Measurements from ENCODE around the gene JMJD1C.

Gene JMJD1C

DNA sequence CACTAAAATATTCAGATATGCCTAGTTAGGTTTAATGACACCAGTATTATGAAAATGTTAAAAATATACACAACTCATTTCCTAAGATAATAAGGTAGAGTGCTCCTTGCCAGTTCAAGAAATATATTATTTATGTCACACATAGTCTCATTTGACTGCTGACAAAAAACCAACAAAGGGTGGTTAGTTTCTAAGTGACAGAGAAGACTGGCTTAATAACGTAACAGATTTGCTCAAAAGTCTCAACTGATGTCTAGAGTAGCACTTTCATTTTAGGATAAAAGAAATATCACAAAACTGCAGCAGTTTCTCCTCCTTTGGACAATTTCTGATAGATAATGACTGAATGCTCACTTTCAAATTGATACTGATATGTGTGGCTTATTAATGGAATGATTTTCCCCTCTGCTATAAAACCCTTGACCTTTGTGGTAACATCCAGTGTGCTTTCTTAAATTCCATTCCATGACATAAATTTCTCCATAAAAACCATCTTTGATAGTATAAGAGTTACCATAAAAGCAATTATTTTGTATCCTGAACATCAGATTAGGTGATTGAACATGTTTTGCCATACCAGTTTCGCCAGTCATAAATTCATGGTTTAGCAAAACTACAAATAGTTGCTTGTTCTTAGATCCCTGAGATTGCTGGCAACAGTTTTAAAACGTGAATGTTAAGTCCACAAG is 238.4 kb downstream of the JMJD1C start:
- DNase-seq (ENCODE audit: low read depth), result no peak

DNA sequence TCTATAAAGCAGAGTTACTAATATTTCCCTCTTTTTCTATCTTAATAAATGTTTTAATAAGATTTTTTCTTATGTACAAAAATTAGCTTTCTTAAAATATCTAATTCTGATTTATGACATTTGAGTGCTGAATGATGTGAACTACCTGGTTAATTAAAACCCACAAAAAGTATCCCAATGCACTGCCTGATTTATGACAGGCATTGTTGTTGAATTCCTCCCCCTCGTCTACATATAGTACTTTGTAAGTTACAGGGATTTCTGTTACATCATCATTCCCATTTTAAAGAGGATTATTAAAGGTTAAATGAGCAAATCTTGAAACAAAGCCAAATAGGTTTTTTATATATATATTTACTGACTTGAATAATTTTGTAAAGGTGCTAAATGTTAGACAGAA is 241.5 kb downstream of the JMJD1C start:
- DNase-seq (ENCODE audit: low read depth), result no peak

DNA sequence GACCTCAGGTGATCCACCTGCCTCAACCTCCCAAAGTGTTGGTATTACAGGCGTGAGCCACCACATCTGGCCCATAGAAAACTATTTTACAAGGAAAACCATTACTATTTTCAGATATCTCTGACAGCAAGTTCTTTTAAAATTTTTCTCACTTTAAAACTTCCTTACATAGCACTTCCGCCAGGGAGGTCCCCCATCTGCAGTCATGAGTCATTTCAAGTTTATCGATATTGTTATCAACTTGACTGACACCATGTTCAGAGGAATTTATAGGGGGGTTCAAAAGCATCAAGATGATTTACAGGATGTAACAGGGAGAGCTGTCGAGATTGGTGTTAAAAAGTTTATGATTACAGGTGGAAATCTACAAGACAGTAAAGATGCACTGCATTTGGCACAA is 243.8 kb downstream of the JMJD1C start:
- DNase-seq (ENCODE audit: low read depth), result no peak

DNA sequence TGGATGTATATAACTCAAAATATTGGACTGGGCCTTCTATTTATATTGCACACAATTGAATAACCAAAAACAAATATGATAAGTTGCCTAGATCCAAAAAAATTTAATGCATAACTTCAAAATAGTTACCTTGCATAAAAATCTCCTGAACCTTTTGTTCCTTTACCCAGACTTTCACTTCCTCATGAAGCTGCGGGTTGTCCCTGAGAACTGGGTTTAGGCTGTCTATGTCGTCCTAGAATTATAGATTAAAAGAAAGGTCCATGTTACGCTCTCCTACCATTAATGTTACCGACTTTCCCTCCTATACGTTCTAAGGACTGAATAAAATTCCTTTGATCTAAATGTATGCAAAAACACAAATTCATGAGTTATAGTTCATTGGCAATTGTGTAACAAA is 246.0 kb downstream of the JMJD1C start:
- no peak for DNase-seq (ENCODE audit: low read depth)

DNA sequence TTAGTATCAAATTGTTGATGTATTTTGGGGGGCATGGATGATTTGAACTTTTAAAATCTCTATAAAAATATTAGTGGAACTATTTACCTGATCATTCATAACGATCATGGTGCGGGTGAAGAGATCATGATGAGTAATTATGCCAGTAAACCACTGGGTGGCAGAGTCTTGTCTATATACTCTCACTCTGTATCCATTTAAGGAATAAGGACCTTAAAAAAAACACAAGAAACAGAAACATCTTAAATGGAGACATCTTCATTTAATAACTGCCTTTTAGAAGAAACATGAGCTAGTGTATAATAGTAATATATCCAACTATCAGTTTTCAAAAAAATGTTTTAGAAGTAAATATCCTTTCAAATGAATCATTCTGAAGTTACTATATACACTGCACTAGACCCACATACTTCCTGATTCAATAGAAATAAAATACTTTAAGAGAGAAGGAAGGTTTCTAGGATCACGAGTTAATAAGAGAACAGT is 248.6 kb downstream of the JMJD1C start:
- DNase-seq (ENCODE audit: low read depth), result peak; percentile 55

DNA sequence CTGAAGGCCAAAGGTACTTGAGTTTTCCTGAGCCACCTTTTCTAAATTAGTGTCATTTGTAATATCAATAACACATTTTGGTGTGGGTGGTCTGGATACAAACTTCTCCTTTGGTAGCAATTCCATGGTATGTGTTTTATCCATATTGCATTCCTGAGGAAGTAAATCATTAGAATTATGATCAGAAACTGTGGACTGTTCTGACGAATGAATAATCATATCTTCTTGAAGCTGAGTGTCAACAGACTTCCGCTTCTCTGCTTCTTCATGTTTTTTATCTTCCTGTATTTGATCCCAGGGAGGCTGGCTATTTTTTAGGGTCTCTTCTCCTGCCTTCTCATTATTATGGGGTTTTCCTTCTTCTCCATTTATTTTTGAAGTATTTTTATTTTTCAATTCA is 251.2 kb downstream of the JMJD1C start:
- no peak for DNase-seq (ENCODE audit: low read depth)

DNA sequence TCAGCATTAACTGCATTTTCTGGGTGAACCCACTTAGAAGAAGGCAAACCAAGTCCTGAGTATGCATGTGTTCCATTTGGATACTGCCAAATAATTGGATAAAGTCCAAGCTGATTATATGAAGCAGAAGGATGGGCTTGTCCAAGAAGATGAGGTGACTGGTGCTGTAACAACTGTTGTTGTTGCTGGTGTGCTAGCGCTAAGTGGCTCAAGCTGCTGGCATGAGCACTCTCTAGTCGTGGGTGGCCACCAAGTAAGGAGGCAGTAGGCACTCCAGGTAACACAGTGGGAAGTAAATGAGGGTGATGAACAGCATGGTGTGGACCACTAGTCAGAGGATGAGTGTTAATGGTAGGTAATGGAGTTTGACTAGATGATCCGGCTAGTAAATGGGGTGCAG is 252.3 kb downstream of the JMJD1C start:
- no peak for DNase-seq (ENCODE audit: low read depth)

DNA sequence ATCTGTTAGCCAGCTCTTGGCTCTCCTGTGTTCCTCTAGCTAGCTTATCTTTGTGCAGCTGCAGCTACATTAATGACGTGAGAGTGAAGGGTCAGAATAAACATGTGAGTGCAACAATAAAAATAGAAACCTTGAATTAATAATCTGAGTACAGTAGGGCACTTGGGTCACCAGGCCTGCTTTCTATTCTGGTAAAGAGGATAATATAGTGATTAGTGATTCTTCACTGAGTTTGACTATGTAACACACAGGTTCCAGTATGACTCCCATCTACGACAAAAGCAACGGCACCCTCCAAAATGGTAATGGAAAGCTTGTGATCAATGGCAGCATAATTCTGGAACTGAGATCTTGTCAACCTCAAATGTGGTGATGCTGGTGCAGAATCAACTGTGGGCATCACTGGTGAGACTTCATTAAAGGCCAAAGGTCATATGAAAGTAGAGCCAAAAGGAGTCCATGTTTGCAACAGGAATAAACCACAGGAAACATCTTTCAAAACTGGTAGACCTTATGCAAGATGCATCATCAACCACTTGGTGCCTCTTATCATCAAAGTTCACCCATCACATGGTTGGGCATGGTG is 255.1 kb downstream of the JMJD1C start:
- no peak for DNase-seq (ENCODE audit: low read depth)

DNA sequence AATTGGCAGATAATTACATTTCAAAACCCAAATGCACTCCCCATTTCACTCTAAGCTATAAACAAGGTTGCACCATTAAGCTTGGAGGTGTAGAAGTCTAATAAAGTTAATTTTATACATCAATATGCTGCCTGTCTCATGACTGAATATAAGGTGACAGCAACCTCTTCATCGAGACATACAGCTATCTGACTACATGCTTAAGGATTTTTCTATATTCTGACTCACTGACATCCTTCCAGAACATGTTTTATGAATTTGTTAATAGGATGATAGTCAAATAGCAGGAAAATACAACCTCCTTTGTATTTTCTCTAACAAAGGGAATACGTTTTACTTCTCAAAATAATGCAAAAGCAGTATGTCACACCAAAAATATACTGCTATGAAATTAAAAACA is 256.1 kb downstream of the JMJD1C start:
- DNase-seq (ENCODE audit: low read depth), result no peak

DNA sequence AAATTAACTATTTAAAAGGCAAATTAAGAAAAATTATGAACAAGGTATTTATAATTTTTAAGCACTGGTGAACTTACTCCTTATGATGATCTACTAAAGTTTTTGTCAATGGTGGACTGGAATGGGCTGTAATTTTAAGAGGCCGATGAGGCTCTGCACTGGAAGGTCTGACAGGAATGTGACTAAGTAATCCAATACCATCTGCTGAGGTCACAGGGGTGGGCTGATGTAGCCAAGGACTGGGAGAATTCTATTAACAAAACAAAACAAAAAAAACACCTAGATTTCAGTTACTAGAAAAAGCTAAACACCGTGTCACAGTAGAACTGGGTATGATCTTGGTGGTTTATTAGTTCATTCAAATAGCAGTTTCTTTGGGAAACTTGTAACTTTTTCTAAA is 256.8 kb downstream of the JMJD1C start:
- DNase-seq (ENCODE audit: low read depth), result no peak

DNA sequence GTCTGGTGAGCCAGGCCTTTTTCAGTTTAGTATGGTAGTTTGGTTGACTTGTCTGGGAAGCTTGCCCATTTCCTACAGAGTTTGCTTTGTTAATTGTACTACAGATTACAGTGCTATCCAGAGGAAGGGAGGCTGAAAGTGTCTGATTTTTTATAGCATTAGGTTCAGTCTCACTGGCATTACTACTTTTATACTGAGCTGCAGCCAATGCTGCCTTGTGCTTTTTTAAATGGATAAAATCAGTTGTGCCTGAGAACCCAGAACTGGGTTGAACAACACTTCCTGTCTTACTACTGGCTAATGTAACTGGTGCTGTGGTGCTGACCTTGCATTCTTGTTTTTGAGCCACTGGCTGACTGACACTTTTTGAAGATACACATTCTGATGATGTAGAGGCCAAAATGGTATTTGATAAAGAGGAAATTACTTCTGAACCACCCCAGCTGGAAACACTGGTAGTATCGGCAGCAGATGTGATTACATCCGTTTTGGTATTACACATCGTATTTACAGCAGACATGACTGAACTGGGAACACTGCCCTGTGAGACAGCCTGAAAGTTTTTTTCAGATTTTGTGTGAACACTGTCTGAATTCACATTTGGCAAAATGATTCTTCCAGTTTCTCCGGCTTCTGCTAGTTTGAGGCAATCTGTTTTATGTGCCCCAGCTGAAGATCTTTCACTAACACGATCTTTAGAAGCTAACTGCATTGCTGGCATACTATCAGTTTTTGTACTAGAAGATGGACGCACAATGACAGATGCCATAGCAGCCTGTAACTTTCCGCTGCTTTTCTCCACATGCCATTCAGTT is 258.6 kb downstream of the JMJD1C start:
- DNase-seq (ENCODE audit: low read depth), result peak; percentile 65

DNA sequence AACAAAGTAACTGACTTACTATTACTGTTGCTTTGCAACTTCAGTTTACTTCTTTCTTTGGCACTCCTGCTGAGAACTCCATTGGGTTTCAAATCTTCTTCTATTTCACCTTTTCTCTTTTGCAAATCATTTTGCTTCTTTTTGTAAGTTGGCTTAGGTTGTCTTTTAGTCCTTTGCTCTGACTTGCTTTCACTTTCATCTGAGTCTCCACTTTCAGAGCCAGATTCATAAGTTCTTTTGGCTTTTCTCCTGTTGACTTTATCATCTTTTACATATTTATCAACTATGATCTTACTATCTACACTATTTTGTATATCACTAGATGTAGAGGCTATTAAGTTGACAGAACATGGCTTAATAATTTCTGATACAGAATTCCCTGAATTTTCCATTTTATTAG is 259.2 kb downstream of the JMJD1C start:
- DNase-seq (ENCODE audit: low read depth), result no peak

DNA sequence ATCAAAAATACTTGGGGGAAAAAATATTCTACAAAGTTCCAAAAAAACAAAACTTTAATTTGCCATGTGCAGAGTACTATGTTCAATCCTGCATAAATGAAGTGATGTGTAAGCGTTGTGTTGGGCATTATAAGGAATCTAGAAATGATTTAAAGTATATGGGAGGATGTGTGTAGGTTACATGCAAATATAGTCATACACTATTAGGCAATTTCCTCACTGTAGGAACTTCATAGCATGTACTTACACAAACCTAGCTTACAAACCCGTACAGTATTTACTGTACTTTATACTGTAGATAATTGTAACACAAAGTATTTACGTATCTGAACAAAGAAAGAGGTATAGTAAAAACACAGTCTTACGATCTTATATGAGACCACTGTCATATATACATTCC is 260.4 kb downstream of the JMJD1C start:
- DNase-seq (ENCODE audit: low read depth), result no peak

DNA sequence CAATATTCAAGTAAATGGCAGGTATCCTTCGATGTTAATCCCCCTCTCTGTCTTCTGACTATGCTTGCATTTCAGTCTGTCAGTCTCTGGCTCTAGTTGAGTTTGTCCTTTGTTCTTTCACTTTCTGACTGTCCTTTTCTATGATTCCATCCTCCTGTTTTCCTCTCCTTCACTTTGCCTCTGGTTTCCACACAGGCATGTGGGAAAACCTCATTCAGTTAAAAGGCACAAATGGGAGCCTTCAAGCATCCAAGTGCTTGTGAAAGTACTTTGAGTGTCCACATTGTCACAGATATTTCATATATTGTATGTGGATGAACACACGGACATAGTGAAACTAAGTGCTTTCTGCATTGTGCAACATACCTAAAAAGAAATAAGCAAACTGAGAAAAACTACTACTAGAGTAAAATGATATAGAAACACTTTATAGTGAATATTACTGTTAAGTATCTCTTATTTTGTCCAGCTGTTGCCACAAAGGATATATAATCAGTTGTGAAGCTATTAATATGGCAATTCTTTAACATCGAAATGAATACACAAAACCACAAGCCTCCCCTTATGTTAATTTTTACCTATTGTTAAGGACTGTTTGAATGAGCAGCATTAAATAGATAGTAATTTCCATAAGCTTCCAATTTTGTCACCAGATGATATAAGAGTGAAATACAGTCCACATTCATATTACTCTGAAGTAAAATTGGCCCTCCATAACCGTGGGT is 260.9 kb downstream of the JMJD1C start:
- no peak for DNase-seq (ENCODE audit: low read depth)

DNA sequence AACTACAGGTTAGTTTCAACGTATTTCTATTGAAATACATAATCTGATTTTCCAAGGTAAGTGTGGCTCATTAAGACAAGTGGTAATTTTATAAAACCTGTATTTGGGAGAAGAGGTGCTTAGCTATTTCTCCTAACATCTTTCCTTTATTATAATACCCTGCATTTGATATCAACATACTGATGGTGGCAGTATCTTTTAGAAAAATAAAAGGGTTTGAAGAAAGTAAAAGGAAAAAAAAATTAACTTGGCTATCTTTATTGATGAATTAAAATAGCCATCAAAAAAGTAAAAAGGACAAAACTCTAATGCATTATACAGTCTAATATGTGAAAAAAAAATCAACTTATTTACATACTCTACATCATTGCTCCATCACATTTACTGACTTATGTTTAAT is 264.7 kb downstream of the JMJD1C start:
- DNase-seq (ENCODE audit: low read depth), result no peak

DNA sequence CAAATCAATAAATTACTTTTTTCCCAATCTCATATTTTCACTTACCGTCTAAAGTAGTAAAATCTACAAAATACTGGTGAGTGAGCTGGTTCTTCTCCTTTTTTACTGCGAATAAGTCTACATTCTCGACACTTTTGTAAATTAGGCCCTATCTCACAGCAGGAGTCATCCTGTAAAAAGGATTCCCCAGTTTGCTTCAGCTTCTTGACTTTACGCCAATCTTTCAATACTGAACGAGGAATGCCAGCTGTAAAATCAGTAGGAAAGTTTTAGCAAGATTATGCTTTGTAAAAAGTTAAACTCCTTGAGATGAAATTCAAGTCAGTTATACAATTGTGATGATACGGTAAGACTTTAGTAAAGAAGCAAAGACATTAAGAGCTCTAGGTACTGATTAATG is 265.3 kb downstream of the JMJD1C start:
- DNase-seq (ENCODE audit: low read depth), result no peak

DNA sequence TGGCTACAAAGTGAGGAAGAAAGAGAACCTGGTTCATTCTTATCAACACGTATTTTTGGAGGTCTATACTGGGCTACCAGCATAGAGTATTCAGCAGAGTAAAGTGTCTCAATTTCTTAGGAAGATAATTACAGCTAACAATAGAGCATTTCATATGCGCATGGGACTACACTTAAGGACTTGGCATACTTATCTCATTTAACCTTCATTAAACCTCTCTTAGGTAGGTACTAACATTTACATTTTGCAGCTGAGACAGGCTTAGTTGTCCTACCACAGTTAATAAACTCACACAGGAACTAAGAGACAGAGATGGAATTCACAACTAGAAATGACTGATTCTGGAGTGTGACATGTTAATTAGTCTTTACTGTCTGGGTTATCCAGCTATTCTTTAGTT is 266.1 kb downstream of the JMJD1C start:
- no peak for DNase-seq (ENCODE audit: low read depth)

DNA sequence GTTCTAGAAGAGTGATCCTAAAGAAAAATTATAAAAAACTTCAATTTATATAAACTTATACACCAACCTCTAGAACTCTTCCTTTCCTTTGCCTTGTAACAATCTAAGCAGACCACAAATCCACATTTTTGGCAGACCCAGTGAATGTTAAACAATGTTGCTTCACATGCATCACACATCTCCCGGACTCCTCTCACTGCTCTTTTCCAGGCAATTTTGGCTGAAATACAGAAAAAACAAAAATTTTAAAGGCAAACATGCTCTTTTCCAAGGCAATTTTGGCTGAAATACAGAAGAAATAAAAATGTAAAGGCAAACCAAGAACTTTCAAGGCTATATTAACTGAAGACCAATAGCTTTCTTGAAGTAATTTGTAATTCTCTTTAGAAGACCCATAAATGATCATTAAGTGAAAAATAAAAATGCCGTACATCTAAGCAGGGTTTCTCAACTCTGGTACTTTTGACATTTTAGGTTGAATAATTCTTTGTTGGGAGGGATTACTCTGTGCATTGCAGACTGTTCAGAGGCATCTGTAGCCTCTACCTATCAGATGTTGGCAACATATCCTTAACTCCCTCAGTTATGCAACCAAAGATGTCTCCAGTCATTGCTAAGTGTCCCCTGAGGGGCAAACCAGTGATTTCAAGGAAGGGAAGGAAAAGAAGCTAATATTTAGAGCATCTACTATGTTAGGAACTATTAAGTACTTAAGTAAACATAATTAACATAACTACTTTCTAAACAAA is 268.3 kb downstream of the JMJD1C start:
- peak; percentile 77 for DNase-seq (ENCODE audit: low read depth)

DNA sequence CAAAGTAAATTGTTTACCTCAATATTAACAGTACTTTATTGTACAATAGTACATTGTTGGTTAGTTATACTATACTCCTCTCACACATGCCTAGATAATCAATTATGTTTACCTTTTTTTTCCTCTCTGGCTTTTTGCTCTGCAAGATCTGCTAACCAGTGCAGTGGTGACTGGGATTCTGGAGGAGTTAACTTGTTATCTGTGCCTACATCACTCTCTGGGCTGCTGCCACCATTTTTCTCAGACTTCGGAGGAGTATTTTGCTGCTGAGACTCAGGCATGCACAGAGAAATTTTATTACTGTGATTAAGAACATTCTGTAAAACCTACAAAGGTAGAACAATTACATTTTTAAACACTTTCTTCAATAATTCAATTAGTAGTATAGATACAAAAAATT is 273.0 kb downstream of the JMJD1C start:
- no peak for DNase-seq (ENCODE audit: low read depth)

DNA sequence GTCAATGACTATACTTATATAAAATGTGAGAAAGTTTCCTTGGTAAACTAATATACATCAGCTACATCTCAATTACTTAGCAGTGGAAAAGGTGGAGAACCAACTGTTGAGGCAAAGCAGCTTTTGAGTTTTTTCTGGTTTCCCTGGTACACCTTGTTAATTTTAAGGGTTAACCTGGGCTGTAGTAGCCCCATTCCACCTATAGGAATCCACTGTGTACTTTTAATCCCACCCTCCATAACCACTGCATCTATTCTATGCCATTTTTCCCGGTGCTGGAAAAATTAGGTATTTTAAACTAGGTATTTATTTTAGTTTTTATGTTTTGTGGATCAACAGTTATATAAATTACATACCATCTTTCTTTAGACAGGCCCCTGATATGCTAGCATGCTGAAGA is 290.2 kb downstream of the JMJD1C start:
- DNase-seq (ENCODE audit: low read depth), result no peak

DNA sequence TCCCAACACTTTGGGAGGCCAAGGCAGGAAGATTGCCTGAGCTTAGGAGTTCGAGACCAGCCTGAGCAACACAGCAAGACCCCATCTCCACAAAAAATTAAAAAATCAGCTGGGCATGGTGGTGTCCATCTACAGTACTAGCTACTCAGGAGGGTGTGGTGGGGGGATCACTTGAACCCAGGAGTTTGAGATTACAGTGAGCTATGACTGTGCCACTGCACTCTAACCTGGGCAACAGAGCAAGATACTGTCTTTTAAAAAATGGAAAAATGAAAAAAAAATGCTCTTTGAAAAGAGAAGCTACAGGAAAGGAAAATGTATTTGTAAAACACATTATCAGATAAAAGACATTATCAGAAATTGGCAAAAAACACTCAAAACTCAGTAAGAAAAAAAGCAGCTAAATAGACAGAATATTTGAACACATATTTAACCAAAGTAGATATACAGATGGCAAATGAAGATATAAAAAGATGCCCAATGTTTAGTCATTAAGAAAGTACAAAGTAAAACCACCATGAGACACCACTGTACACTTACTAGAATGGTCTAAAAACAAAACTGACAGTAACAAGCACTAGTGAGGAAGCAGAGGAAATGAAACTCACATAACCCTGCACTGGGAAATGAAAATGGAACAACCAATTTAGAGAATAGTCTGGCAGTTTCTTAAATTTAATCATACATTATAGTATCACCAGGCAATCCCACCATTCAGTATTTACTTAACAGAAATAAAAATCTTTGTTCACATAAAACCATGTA is 292.1 kb downstream of the JMJD1C start:
- no peak for DNase-seq (ENCODE audit: low read depth)
